GM21360 (cell line): Measurements from ENCODE around the gene TPRG1.

Experiments used
- ATAC-seq: cut with Tn5 transposase; IDR thresholded peaks from one replicate; pipeline ENCODE4 v1.9.1; 2021; ENCODE audit warnings: mild to moderate bottlenecking, moderate library complexity; ENCODE audit not compliant: unreplicated experiment

Gene TPRG1

DNA sequence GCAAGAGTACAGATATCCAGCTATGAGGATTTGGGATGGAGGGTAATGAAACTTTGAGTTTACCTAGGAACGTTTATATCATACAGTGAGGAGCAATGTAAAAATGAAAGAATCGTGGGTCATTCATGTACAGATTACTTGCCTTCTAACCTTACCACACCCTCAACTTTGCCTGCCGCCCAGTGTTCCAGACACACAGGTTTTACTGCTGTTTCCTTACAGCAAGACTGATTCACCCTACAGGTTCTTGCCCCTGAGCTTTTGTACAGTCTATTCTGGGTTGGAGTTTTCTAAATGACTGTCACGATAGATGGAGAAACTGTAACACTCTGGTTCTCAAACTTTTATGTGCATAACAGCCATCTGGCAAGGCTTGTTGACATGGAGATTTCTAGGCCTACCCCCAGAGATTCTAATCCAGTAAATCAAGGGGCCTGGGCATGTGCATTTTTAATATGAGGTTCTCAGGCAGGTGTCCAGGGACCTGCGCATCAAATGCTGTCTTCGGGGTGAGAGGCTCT, 6.6 kb upstream of the TPRG1 start:
- no peak for ATAC-seq

DNA sequence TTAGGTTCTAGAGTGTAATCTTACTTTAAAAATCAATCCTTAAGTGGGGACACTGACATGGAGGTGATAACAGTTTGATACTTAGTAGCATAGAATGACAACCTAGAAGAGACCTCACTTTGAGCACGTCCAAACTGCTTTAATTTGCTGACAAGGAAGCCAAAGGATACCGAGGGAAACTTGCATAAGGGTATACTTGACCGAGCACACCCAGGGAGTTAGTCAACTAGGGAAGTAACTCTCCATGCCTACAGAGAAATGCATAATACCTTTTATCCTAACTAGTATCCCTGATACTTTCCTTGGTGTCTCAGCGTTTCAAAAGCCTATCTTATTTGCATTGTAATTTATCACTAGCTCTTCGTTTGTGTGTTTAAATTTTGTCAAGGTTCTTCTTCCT, 5.5 kb upstream of the TPRG1 start:
- no peak for ATAC-seq

DNA sequence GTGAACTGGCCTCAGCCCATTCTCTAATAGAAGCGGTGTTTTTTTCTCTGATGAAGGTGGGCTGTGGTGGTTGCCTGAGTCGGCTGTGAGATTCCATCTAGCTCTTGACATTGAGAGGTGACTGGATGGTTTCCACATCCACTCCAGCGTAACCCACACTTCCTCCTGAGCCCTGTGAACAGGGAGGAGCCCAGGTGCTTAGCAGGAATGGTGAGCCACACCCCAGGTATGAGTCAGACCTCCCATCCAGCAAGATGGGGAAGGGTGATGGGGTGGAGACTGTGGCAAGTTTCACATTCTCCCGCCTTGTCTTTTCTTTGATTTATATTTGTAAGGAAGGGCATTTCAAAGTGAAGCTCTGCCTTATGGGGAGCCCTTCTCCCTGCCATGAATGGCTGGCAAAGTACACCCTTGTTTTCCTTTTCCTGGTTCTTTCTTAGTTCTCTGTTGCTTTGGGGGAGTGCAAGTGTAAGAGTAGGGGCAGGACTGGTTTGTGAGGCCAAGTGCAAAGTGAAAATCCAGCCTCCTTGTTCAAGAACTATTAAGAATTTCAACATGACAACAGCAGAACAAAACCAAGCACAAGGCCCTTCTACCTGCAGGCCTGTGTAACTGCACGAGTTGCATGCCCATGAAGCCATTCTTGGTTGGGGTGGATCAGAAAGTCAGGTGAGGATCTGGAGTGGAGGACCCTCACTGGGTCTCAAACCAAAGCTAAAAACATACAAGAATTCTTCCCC, 4.6 kb upstream of the TPRG1 start:
- no peak for ATAC-seq

DNA sequence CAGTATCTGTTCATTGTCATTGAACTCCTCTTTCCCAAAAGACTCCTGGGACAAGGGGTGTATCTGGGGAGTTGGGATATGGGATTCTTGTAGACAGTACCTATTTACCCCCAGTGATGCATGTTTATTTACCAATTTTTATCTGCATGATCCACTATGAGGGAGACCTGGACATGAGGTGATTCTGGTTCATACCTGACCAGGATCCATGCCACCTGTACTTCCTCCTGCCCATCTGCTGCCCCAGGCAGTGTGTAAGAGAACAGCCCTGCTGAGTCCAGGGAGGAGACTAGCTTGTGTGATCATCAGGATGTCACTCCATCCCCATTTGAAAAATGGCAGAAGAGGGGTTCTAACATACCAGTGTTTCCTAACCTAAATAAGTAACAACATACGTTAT, 3.1 kb upstream of the TPRG1 start:
- no peak for ATAC-seq

DNA sequence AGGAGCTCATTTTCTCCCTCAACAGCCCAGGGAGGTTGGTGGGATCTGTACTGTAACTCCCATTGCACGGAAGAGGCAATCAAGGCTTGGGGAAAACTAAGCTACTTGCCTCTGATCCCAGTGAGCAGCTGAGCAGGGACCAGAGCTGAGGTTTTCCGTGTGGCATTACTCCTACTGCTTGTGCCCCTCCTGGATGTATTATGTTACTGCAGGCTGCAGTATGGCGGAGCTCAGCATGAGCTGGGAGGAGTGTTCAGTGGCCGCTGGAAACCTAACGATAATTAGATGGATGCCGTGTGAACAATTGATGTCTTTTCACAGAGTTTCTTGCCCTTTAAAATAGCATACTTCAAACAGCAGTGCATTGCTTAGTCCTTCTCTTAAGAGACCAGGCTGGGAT, 2.0 kb upstream of the TPRG1 start:
- no peak for ATAC-seq

DNA sequence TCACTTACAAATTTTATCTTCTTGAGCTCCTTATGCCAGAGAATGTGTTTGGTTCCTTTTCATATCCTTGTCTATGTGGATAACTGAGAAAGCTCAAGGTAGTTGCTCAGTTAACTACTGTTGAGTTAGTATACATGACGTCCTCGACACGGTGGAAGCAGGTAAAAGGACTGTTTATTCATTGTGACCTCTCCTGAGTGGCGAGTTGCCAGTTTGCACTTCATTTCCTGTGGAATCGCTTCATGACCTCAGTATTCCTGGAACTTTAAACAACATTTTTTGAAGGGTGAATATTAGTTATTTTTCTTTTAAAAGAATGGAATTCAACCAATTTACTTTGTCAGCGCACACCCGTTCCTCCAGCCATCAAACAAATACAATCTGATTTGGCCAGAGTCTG, 1.2 kb upstream of the TPRG1 start:
- no peak for ATAC-seq

DNA sequence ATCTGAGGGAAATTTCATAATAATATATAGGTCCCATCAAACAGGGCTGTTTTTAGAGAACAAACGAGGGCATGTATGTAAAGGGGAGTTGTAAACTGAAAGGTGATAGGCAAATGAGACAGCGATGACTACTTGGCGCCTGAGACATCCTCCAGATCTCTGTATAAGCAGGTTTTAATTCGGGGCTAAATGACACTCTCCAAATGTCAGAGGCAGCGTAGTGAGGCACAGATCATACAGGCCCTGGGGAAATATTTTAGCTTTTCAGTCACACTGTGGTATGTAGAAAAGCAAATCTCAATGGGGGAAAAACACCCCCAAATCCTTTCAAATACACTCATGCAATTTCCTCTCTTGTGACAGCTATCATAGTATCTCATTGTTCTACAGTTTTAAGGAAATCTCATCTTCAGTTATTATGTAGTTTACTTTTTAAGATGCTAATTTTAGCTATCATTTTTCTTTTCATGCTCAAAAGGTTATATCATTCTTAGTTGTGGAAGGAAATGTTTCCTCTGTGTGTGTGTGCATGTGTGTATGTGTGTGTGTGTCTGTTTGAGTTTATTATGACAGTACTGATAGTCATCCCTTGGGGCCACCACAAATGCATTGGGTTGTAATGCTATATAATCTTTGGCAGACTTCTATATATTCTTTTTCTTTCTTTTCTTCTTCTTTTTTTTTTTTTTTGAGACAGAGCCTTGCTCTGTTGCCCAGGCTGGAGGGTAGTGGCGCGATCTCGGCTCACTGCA, 1.1 kb downstream of the TPRG1 start:
- no peak for ATAC-seq

DNA sequence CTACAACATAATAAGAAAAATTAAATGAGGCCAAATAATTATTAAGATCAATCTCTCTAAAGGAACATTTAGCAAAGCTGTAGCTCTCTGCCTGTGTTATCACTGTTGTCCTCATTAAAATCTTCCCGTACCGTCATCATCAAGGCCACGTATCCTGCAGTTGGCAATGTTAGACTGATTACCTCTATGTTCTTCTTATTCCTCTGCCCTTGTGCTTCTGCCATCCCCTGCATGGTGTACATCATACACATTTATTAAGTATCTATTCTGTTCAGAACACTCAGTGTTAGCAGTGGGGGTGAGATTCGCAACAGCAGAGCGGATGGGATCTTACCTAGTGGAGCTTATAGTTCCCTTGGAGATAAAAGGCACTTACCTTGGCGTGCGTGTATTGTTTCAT, 12.8 kb downstream of the TPRG1 start:
- no peak for ATAC-seq

DNA sequence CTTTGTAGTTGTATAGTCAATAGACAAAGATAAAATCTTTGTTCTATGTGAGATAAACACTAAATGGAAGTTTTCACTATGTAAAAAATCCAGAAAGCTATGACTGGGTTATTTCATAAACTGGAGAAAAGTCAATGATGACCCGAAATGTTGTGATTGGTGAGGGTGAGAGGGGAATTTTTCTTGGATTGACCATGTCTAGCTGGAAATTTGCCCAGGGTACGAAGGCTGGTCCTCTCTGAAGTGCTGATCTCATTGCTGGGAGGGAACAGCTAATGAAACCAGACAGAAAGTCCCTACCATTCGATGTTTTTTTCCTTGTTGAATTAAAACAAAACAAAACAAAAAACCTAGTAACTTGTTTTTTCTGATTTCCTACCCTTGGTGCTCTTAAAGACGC, 14.3 kb downstream of the TPRG1 start:
- ATAC-seq = no peak

DNA sequence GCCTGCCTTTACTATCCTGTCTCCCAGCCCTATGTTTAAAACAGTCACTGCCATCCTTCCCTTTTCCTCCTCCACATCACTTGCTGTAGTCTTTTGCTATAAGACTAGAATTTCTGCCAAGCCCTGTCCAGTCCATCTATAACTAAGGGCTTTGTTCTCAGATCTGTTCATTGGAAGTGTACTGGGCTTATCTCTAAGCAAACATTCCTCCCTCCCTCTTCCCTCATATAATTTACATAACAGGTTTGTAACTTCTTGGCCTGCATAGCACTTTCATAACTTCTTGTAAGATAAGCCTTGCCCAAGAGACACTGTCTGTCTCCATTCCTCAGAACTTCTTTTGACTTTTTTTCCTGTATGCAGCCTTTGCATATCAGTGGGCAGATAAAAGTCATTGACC, 16.7 kb downstream of the TPRG1 start:
- ATAC-seq = no peak

DNA sequence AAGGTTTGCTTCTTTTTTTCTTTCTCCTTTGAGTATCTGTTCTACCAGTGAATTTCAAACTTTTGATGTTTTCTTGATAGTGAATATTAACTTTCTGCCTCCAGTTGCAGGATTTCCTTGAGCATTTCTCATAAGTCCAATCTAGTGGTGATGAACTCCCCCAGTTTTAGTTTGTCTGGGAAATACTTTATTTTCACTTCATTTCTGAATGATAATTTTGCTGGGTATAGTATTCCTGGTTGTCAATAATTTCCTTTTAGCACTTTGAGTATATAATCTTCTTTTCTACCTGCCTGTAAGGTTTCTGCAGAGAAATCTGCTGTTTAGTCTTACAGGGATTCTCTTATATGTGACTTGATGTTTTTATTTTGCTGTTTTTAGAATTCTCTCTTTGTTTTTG, 21.0 kb downstream of the TPRG1 start:
- ATAC-seq = no peak

DNA sequence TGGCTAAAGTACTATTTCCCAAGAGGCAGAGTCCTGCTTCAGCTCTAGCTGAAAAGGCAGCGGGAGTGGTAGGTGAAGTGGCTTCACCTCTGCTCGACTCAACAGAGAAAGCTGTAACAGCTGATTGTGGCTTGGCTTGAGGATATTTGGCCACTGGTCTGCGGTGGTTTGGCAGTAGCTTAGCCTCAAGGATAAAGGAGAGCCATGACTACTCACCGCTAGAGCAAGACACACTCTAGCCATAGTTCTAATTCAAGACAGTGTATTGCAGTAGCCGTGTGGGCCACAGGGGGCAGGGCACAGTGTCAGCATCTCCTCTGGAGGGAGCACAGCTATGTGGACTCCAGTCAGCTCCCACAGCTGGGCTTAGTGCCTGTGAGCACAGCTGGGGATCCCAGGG, 23.5 kb downstream of the TPRG1 start:
- ATAC-seq = no peak

DNA sequence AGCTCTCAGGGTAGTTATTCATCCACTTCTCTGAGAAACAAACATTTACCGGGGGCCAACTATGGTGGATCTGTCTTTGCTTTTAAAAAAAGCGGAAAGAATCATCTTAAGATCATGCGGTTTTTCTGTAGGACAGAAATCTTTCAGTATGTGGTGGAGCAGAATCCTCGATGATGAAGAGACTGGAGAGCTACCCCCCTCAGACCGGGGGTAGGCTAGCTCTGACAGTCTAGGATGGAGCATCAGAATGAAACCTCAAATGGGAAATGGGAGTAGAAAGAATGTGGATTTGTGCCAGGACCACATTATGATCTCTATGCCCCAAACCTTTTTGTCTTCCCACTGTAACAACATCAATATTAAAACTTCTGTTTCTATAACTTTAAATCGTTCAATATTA, 30.3 kb downstream of the TPRG1 start:
- ATAC-seq = no peak

DNA sequence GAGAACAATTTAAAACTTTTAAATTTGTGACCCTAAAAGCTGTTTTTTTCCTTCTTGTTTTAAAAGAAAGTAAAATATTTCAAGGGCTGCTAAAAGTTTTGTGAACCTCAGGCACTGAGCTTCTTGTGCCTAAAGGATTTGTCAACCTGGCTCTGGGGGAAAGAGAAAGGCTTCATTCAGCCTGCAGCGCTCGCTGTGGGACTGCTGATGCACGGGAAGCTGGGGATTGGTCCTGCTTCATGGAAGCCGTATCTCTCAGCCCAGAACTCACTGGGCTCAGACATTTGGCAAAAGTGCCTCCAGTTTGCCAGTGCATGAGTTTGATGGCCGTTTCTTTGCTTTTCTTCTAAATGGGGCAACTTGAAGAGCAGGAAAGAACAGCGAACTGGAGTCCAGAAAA, 30.8 kb downstream of the TPRG1 start:
- ATAC-seq = no peak

DNA sequence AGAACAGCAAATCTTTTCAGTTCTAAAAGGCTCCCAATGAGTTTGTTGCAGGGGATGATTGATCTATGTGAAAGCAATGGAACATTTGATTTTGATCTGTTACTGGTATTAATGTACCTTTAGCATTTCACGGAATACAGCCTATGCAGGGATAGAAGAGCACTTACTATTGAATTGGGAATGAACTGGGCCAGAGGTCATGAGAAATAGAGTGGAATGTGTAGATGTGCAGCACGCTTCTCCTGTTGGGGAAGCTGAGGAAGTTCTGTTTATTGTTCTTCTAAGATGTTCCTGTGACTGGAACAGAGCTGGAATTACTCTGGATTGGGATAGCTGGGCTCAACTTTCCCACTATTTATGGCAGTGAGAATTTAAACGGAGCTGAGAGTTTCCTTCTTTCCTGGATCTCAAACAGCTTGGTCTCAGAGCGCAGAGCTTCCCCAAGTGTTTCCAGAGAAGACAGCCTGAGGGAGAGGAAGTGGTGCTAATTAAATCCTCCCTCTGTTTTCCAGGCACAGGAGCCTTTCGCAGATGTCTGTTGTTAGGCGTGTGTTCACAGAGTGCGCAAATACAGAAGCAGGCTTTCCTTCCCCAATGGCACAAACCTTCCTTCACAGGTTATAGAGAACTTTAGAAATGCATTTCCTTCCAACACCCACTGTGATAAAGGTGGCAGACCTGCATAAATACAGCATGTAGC, 32.5 kb downstream of the TPRG1 start:
- ATAC-seq = no peak

DNA sequence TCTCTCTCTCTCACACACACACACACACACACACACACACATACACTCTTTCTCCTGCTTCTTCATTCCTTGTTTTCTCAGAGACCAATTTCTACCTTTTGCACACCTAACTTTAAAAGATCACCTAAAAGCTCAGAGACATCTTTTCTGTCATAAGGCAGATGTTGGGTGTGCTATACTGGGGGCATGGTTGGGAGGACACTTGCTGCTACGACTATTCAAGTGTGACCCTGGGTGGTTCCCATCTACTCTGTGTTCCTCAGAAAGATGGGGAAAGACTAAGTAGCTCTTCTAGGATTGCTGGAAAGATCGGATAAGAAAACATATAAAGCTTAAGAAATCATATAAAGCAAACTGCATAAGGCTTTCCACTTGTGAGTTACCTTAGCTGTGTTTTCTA, 33.2 kb downstream of the TPRG1 start:
- no peak for ATAC-seq

DNA sequence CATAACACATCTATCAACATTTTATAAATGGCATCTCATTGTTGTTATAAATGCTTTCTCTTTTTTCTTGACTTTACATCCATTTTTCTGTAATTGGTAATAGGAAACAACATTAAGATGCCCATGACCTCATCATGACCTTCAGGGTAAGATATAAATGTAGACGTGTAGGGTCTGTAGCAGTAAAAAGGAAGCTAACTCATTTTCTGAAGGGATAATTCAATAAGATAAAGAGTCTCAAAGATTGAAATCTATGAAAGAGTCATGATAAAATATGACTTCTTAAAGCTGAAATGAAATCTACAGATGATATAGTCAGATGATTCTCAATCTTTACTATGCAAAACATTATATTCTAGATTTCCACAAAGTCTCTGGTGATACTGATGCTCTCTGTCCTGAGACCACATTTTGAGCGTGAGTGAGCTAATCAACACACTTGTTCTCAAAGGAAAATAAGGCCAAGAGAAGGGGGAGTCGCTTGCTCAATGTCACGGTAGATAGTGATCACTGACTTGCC, 38.5 kb downstream of the TPRG1 start:
- ATAC-seq = no peak

DNA sequence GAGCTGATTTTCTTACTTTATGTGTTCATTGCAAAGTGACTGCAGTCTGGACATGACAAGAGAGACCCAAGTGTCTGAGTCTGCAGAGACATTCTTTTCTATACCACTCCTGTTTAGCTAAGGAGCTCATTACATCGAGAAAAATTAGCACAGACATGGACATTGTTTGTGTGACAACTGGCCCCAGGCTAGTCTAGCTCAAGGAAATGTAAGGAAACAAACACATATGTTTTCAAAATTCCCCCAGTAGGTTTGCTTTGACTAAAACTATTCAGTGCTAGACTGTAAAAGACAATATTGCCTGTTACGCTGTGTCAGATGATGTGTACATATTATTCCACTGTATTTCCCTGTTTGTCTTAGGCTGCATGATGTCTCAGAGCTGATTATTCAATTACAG, 40.9 kb downstream of the TPRG1 start:
- ATAC-seq = no peak

DNA sequence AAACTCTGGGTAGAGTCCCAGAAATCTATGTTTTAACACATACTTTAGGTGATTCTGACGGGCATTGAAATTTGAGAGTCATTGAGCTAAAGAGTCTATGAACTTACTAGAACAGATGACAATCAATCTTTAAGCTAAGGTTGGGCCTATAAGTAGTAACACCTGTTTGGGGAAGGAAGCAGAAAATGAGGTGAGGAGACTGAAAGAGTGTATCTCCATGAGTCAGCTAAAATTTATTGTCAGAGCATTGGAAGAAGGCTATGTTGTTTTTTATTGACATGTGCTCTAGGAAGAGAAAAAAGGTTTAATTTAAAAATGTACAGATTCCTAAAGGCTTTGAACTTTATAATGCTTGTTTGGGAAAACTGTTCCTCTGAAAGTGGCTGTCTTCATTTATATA, 42.9 kb downstream of the TPRG1 start:
- ATAC-seq = no peak

DNA sequence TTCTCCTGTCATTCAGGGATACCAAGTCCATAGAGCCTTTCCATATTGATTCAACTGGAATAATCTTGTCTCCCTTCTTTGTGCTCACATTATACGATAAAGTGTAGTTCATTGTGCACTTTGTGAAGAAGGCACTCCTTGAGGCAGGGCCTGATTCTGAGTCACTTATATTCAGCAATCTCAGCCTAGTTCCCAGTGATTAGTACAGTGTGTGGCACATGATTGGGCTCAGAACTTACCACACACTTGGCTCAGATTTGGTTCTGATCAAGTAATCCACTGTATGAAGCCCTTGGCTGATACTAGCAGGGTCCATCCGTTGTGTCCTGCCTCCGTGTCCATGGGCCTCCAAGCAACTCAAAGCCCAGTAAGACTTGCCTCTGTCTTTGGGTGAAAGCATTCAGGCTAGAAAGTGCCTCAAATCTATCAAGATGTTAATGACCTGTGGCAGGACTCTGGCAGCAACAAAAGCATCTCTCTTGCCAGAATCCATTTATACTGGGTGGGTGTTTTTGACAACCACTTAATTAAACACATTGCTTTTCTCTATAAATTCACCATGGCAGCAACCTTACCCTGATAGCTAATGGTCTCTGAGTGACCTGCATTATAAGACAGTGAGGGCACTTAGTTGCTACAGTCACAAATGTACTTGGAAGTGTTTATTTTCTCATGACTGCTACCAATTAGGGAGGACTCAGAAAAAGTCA, 51.3 kb downstream of the TPRG1 start:
- ATAC-seq = no peak

DNA sequence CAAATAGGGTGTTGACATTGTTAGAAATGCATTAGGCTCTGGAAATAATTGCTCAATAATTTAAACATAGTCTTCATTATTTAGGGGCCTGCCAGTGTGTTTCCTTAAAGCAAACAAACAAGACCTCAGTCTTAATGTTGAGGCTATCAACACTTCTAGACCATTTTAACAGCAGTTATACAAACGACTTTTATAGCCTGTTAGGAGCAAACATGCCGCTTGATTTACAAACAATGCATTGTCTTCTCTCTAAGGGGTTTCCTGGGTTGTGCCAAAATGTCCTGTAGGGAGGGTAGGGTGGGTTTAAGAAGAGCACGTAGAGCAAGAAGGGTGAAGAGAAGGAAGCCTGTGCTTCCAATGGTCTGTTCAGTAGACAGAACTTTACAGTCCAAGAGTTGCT, 53.7 kb downstream of the TPRG1 start:
- ATAC-seq = no peak
